ENCODE results near the gene LIMK2. TPM values are rescaled to one million over a fixed set of nuclear protein-coding genes. Genes with fewer than 3 reads are reported as not detected.

LIMK2 gene
- total and polyA plus RNA-seq, 10 of the 15 experiments (the other 5 are each of a cell fraction or from before 2014, with no cell fraction given), result 2.9 to 40.4 (median 26.7) TPM

GRCh38 chr22:31250740-31251600 is 38.9 kb downstream of the LIMK2 start:
- ChIA-PET POLR2A (interaction anchor here (0.8 to 2.0 kb wide), 3 partner anchors 9 to 38 kb away, joined by 3 to 5 read pairs (median 3); no protein-coding TSS in a partner anchor), CTCF (interaction anchor here (0.8 to 2.2 kb wide), 7 partner anchors 9 to 62 kb away, joined by 3 to 13 read pairs (median 3); partner anchors contain the start of gene LIMK2), SMC1A (ENCODE audit: uncharacterized antibody, unreplicated experiment) (interaction anchor here (0.8 to 1.6 kb wide), 4 partner anchors 10 to 22 kb away, joined by 3 to 5 read pairs (median 4); no protein-coding TSS in a partner anchor), RAD21 (ENCODE audit: unreplicated experiment) (interaction anchor here (1.2 kb wide), 1 partner anchor 21 kb away, joined by 3 read pairs; no protein-coding TSS in a partner anchor)
- no peak overlapping the region for H3K4me2 ChIP-seq (ENCODE audit: control insufficient read depth, insufficient read depth)
- H3K36me3 ChIP-seq (ENCODE audit: control insufficient read depth in 2 of 2, insufficient read depth in 2 of 2, low read length in 1 of 2), result peaks cover 8 to 13% of the 10 kb centered on the region in 2 experiments; a peak in 2 of 4 replicates
- intact Hi-C loops (cut with micrococcal nuclease; ENCODE audit: unreplicated experiment), result no loop called here
- no peaks in the 10 kb centered on the region for H3K27me3 ChIP-seq (replicated peaks in 1 of 2; ENCODE audit: control insufficient read depth in 2 of 2, insufficient read depth in 2 of 2, low read length in 1 of 2)
- H3K9ac ChIP-seq (ENCODE audit: control insufficient read depth, insufficient read depth, low read length), result no peak overlapping the region
- no peak overlapping the region for H3K4me3 ChIP-seq
- no peak for DNase-seq (ENCODE audit: low read depth, low spot score)
- H3K4me1 ChIP-seq (ENCODE audit: control insufficient read depth, insufficient read depth, low read length), result peaks cover 7% of the 10 kb centered on the region
- BruUV-seq (replicated peaks), result no TSS peak
- WGBS (ENCODE audit: insufficient coverage, insufficient replicate concordance, low lambda C conversion rate, missing lambda C conversion rate), result 91% methylated on average over 4 of the region's 4 CpGs
- H3K9me3 ChIP-seq (replicated peaks; ENCODE audit: control insufficient read depth, insufficient read depth, low read length), result no peaks in the 10 kb centered on the region
- no peak for FAIRE-seq
- in situ Hi-C loops (cut with MboI), result no loop called here
- no peaks in the 10 kb centered on the region; the same call in 1 of the 2 replicates for H4K20me1 ChIP-seq (ENCODE audit: control insufficient read depth, insufficient read depth)
- peaks cover 1% of the 10 kb centered on the region for H3K79me2 ChIP-seq (ENCODE audit: control insufficient read depth, insufficient read depth, low read length)
- no peak for ATAC-seq
- no peak overlapping the region for H3K27ac ChIP-seq (ENCODE audit: control insufficient read depth, insufficient read depth)
- no peak overlapping the region for H2AFZ ChIP-seq (ENCODE audit: control insufficient read depth, low read depth, low read length)
- TF ChIP-seq SKIL (IDR thresholded peaks at IDR 0.05; ENCODE audit: low read depth, poor library complexity, severe bottlenecking), result no peak
- no peak for TF ChIP-seq ELK1 (IDR thresholded peaks at IDR 0.05; ENCODE audit: low read depth, low read length)
- TF ChIP-seq POLR2A (IDR thresholded peaks at IDR 0.05; ENCODE audit: low read depth, low read length), result no peak
- TF ChIP-seq ZNF274 (IDR thresholded peaks at IDR 0.05; ENCODE audit: insufficient read depth, insufficient read length), result no peak
- no peak for TF ChIP-seq LARP7 (IDR thresholded peaks at IDR 0.05)
- TF ChIP-seq TCF12 (IDR thresholded peaks at IDR 0.05; ENCODE audit: low read depth, low read length), result no peak
- TF ChIP-seq CUX1 (IDR thresholded peaks at IDR 0.05; ENCODE audit: insufficient replicate concordance, low read depth, low read length), result no peak
- no peak for TF ChIP-seq ZNF592 (IDR thresholded peaks at IDR 0.05)
- TF ChIP-seq HCFC1 (IDR thresholded peaks at IDR 0.05; ENCODE audit: low read length), result no peak

All from GM12878 (cell line).